H9 (cell line): ENCODE measurements around the gene MUC21. TPM values are rescaled to one million over a fixed set of nuclear protein-coding genes. Genes with fewer than 3 reads are reported as not detected.

Source experiments
- DNase-seq: peaks from one replicate; pipeline ENCODE4 v3.0.0-alpha.2; 2017
- H2AFZ ChIP-seq: one replicate; pipeline ENCODE4 v1.6.1; 2013; ENCODE audit warnings: mild to moderate bottlenecking, low read length, control low read depth, moderate library complexity
- H2AK5ac ChIP-seq: 2 replicates; pipeline ENCODE4 v1.6.1; 2013; ENCODE audit warnings: low read length, control low read depth, mixed read lengths; ENCODE audit not compliant: insufficient read length
- H2BK120ac ChIP-seq: one replicate; pipeline ENCODE4 v1.6.1; 2013; ENCODE audit warnings: low read depth, mild to moderate bottlenecking, low read length, control low read depth, inconsistent platforms; ENCODE audit not compliant: poor library complexity, severe bottlenecking
- H2BK12ac ChIP-seq: 2 replicates; pipeline ENCODE4 v1.6.1; 2013; ENCODE audit warnings: low read length, control low read depth, mixed read lengths, low read depth; ENCODE audit not compliant: insufficient read length
- H2BK15ac ChIP-seq: 2 replicates; pipeline ENCODE4 v1.6.1; 2013; ENCODE audit warnings: low read depth, low read length, control low read depth
- H2BK20ac ChIP-seq: one replicate; pipeline ENCODE4 v1.6.1; 2013; ENCODE audit warnings: low read depth, mild to moderate bottlenecking, low read length, control low read depth, inconsistent platforms; ENCODE audit not compliant: poor library complexity, severe bottlenecking
- H2BK5ac ChIP-seq: 2 replicates; pipeline ENCODE4 v1.6.1; 2013; ENCODE audit warnings: low read length, control low read depth, mixed read lengths; ENCODE audit not compliant: insufficient read length
- H3K14ac ChIP-seq: 2 replicates; pipeline ENCODE4 v1.6.1; 2013; ENCODE audit warnings: low read length, control low read depth; ENCODE audit not compliant: insufficient read depth
- H3K18ac ChIP-seq: 2 replicates; pipeline ENCODE4 v1.6.1; 2013; ENCODE audit warnings: low read depth, mild to moderate bottlenecking, mixed read lengths, low read length, control low read depth; ENCODE audit not compliant: insufficient read length
- H3K23ac ChIP-seq: 2 replicates; pipeline ENCODE4 v1.6.1; 2013; ENCODE audit warnings: low read length, control low read depth, mixed read lengths, low read depth; ENCODE audit not compliant: insufficient read length
- H3K23me2 ChIP-seq: 2 replicates; pipeline ENCODE4 v1.6.1; 2013; ENCODE audit warnings: low read depth, mild to moderate bottlenecking, mixed read lengths, low read length, control low read depth; ENCODE audit not compliant: insufficient read length, poor library complexity, severe bottlenecking
- H3K27ac ChIP-seq: 2 replicates; pipeline ENCODE4 v1.5.1; 2013; ENCODE audit warnings: low read length, control low read depth, mixed read lengths, low read depth; ENCODE audit not compliant: insufficient read length
- H3K27me3 ChIP-seq: 2 replicates; pipeline ENCODE4 v1.6.1; 2013; ENCODE audit warnings: low read length, control low read depth, inconsistent platforms; ENCODE audit not compliant: insufficient read depth
- H3K4ac ChIP-seq: 2 replicates; pipeline ENCODE4 v1.6.1; 2013; ENCODE audit warnings: low read depth, mild to moderate bottlenecking, control low read depth, inconsistent platforms, low read length, moderate library complexity
- H3K4me1 ChIP-seq: 2 replicates; pipeline ENCODE4 v1.6.1; 2013; ENCODE audit warnings: low read length, control low read depth, inconsistent platforms; ENCODE audit not compliant: insufficient read depth
- H3K4me2 ChIP-seq: 2 replicates; pipeline ENCODE4 v1.6.1; 2013; ENCODE audit warnings: low read length, control low read depth, mixed read lengths; ENCODE audit not compliant: insufficient read length, insufficient read depth
- H3K56ac ChIP-seq: 2 replicates; pipeline ENCODE4 v1.6.1; 2013; ENCODE audit warnings: low read depth, mild to moderate bottlenecking, mixed read lengths, low read length, control low read depth; ENCODE audit not compliant: insufficient read length
- H3K79me1 ChIP-seq: 2 replicates; pipeline ENCODE4 v1.6.1; 2013; ENCODE audit warnings: low read depth, mild to moderate bottlenecking, moderate library complexity, low read length, control low read depth, inconsistent platforms; ENCODE audit not compliant: insufficient read depth, poor library complexity, severe bottlenecking
- H3K79me2 ChIP-seq: 2 replicates; pipeline ENCODE4 v1.6.1; 2013; ENCODE audit warnings: low read length, control low read depth, inconsistent platforms; ENCODE audit not compliant: insufficient read depth
- H3K9ac ChIP-seq: 2 replicates; pipeline ENCODE4 v1.6.1; 2013; ENCODE audit warnings: low read length, control low read depth, mixed read lengths; ENCODE audit not compliant: insufficient read length; ENCODE audit errors: extremely low read depth
- H3K9me3 ChIP-seq: one replicate; pipeline ENCODE4 v1.6.1; 2013; ENCODE audit warnings: low read depth, low read length, inconsistent platforms; ENCODE audit not compliant: control insufficient read depth
- H3T11ph ChIP-seq: one replicate; pipeline ENCODE4 v1.6.1; 2013; ENCODE audit warnings: mild to moderate bottlenecking, low read length, control low read depth, inconsistent platforms
- H4K20me1 ChIP-seq: one replicate; pipeline ENCODE4 v1.6.1; 2013; ENCODE audit not compliant: control insufficient read depth, insufficient read length, insufficient read depth
- H4K5ac ChIP-seq: 2 replicates; pipeline ENCODE4 v1.6.1; 2013; ENCODE audit warnings: low read depth, mild to moderate bottlenecking, mixed read lengths, low read length, control low read depth; ENCODE audit not compliant: insufficient read length
- H4K8ac ChIP-seq: replicated peaks from 2 replicates; pipeline ENCODE4 v1.6.1; 2013; ENCODE audit warnings: low read length, control low read depth, mixed read lengths, low read depth; ENCODE audit not compliant: insufficient read length
- H4K91ac ChIP-seq: 2 replicates; pipeline ENCODE4 v1.6.1; 2013; ENCODE audit warnings: low read depth, mild to moderate bottlenecking, moderate library complexity, mixed read lengths, low read length, control low read depth; ENCODE audit not compliant: insufficient read length
- H3K27ac Mint-ChIP-seq, 3 experiments: 2 replicates in 2 of 3; 3 replicates in 1 of 3; pipeline ENCODE4 v1.8.0; 2020 to 2021; ENCODE audit warnings: mixed read lengths in 3 of 3, mild to moderate bottlenecking in 1 of 3, moderate library complexity in 1 of 3
- H3K27me3 Mint-ChIP-seq: 2 replicates; pipeline ENCODE4 v1.8.0; 2021; ENCODE audit warnings: low read depth, mild to moderate bottlenecking, moderate library complexity, mixed read lengths
- H3K36me3 Mint-ChIP-seq, 3 experiments: 2 replicates in 2 of 3; 3 replicates in 1 of 3; pipeline ENCODE4 v1.8.0; 2020 to 2021; ENCODE audit warnings: low read depth in 3 of 3, mixed read lengths in 3 of 3; ENCODE audit not compliant: insufficient read depth in 1 of 3
- H3K4me1 Mint-ChIP-seq, 2 experiments: 2 replicates each; pipeline ENCODE4 v1.8.0; 2020; ENCODE audit warnings: mixed read lengths in 2 of 2
- H3K4me3 Mint-ChIP-seq, 2 experiments: 2 replicates in 1 of 2; 3 replicates in 1 of 2; pipeline ENCODE4 v1.8.0; 2020 to 2021; ENCODE audit warnings: mild to moderate bottlenecking in 2 of 2, mixed read lengths in 2 of 2, moderate library complexity in 1 of 2
- H3K9me3 Mint-ChIP-seq, 2 experiments: 2 replicates in 1 of 2; 3 replicates in 1 of 2; pipeline ENCODE4 v1.8.0; 2020; ENCODE audit warnings: mild to moderate bottlenecking in 2 of 2, mixed read lengths in 2 of 2, moderate library complexity in 1 of 2
- CTCF ChIP-seq: fragments of 200-600 bp; sonication (generic); conservative IDR thresholded peaks from 3 replicates; pipeline ENCODE4 v1.8.0; 2021; ENCODE audit warnings: antibody characterized with exemption, mild to moderate bottlenecking
- WGBS: extraction: QIAGEN DNeasy Blood & Tissue Kit; methylation state at CpG from one replicate; pipeline ENCODE4 v1.1.7; 2013; ENCODE audit warnings: missing lambda C conversion rate, low lambda C conversion rate, mixed read lengths; ENCODE audit not compliant: insufficient read length; ENCODE audit errors: extremely low coverage; 5-methylcytosine and 5-hydroxymethylcytosine counted together
- total RNA-seq: library from RNA; stranded (reverse); gene quantifications from 2 replicates; pipeline ENCODE4 v1.2.1, GENCODE V29; 2021

Gene MUC21
- total RNA-seq, 1 experiment from 2014 or later: not detected

GRCh38 chr6:31007694-31008093 is 24.2 kb downstream of the MUC21 start:
- Histone ChIP-seq H2BK120ac (no peak overlapping the region), H3K9me3 (no peaks in the 10 kb centered on the region), H2BK20ac (no peak overlapping the region), H3K23ac (no peak overlapping the region), H3K14ac (no peak overlapping the region), H3K9ac (no peak overlapping the region), H2BK15ac (no peak overlapping the region), H2AK5ac (no peak overlapping the region), H3K4me2 (no peak overlapping the region), H3T11ph (no peak overlapping the region), H3K56ac (no peak overlapping the region), H3K4me1 (no peaks in the 10 kb centered on the region), H3K4ac (no peak overlapping the region), H3K79me1 (no peaks in the 10 kb centered on the region), H3K27ac (no peak overlapping the region), H3K27me3 (no peaks in the 10 kb centered on the region), H2BK5ac (no peak overlapping the region), H4K8ac (no peak overlapping the region), H3K18ac (no peak overlapping the region), H3K23me2 (no peaks in the 10 kb centered on the region), H4K5ac (no peak overlapping the region), H3K79me2 (no peaks in the 10 kb centered on the region), H4K20me1 (no peaks in the 10 kb centered on the region), H2BK12ac (no peak overlapping the region), H2AFZ (no peak overlapping the region), H4K91ac (no peak overlapping the region)
- H3K36me3 Mint-ChIP-seq: no peaks in the 10 kb centered on the region
- 0 out of 4 replicates have a peak, but pooled peaks cover 0 to 2% of the 10 kb centered on the region in 2 experiments for H3K4me1 Mint-ChIP-seq
- WGBS: no CpG with 5 or more reads among the region's 8 CpGs
- no peak overlapping the region for H3K27ac Mint-ChIP-seq
- H3K4me3 Mint-ChIP-seq: no peak overlapping the region
- no peak for TF ChIP-seq CTCF
- H3K27me3 Mint-ChIP-seq: peaks cover 3% of the 10 kb centered on the region; the same call in 1 of the 2 replicates
- H3K9me3 Mint-ChIP-seq: no peaks in the 10 kb centered on the region
- no peak for DNase-seq
